Dedifferentiated amniotic fluid mesenchymal stem cell (primary cell): ENCODE data around the gene FUT6.
"Not testable (repeated sequence)": the region's sequence is repeated elsewhere in the genome, so short reads cannot be mapped to it uniquely, and the experiment has no call there.

Experiments used
- DNase-seq: peaks from one replicate; pipeline ENCODE4 v3.0.0-alpha.2; 2016; ENCODE audit errors: extremely low spot score

The FUT6 gene

GRCh38 chr19:5857203-5858081 is 17.9 kb upstream of the FUT6 start:
- DNase-seq = no peak

GRCh38 chr19:5855151-5855550 is 15.6 kb upstream of the FUT6 start:
- not testable (repeated sequence) for DNase-seq

GRCh38 chr19:5854121-5854520 is 14.6 kb upstream of the FUT6 start:
- not testable (repeated sequence) for DNase-seq

GRCh38 chr19:5851302-5851701 is 11.8 kb upstream of the FUT6 start, which contains the start of gene FUT3:
TSS of gene FUT3 (minus strand) at chr19:5851449.
- DNase-seq = no peak

GRCh38 chr19:5850743-5851293 is 11.3 kb upstream of the FUT6 start:
- DNase-seq = peak; percentile 36

- DNase-seq = no peak
Measured at GRCh38 chr19:5850189-5850588, 10.7 kb upstream of the FUT6 start.

GRCh38 chr19:5848621-5849020 is 9.1 kb upstream of the FUT6 start:
- not testable (repeated sequence) for DNase-seq

GRCh38 chr19:5847846-5848245 is 8.3 kb upstream of the FUT6 start:
- not testable (repeated sequence) for DNase-seq

GRCh38 chr19:5844456-5845433 is 5.2 kb upstream of the FUT6 start:
- no peak for DNase-seq

GRCh38 chr19:5843295-5843927 is 3.9 kb upstream of the FUT6 start:
- DNase-seq = no peak

GRCh38 chr19:5841735-5842111 is 2.2 kb upstream of the FUT6 start:
- not testable (repeated sequence) for DNase-seq

- no peak for DNase-seq
Measured at GRCh38 chr19:5838353-5839064, 993 bp downstream of the FUT6 start.

GRCh38 chr19:5837761-5838352 is 1.6 kb downstream of the FUT6 start:
- no peak for DNase-seq

- DNase-seq = no peak
Measured at GRCh38 chr19:5832527-5833216, 6.8 kb downstream of the FUT6 start.

- DNase-seq = no peak
Measured at GRCh38 chr19:5832061-5832460, 7.4 kb downstream of the FUT6 start.

- DNase-seq = no peak
Measured at GRCh38 chr19:5831159-5831558, 8.3 kb downstream of the FUT6 start.

- no peak for DNase-seq
Measured at GRCh38 chr19:5829567-5830310, 9.8 kb downstream of the FUT6 start.

- DNase-seq = no peak
Measured at GRCh38 chr19:5828661-5829566, 10.6 kb downstream of the FUT6 start.
